SK-N-MC (cell line): ENCODE data around the gene PYROXD2.
"Not testable (repeated sequence)": the region's sequence is repeated elsewhere in the genome, so short reads cannot be mapped to it uniquely, and the experiment has no call there.

Experiments
- DNase-seq: peaks from one replicate; pipeline ENCODE4 v3.0.0-alpha.2; 2011; ENCODE audit warnings: low read depth, low spot score
- H3K27ac ChIP-seq: fragments of 200-600 bp; sonication (generic); 2 replicates; pipeline ENCODE4 v1.5.1; 2016; ENCODE audit warnings: mixed run types
- H3K36me3 ChIP-seq: fragments of 200-600 bp; sonication (generic); 2 replicates; pipeline ENCODE4 v1.6.1; 2017; ENCODE audit warnings: antibody characterized with exemption, low read length, mixed read lengths; ENCODE audit not compliant: insufficient read depth
- H3K4me3 ChIP-seq: fragments of 200-600 bp; sonication (generic); 2 replicates; pipeline ENCODE4 v1.5.1; 2016
- H3K9ac ChIP-seq: fragments of 200-600 bp; sonication (generic); 2 replicates; pipeline ENCODE4 v1.8.0; 2017; ENCODE audit warnings: mixed run types, mixed read lengths; ENCODE audit not compliant: insufficient read length
- H3K9me3 ChIP-seq: fragments of 200-600 bp; sonication (generic); 2 replicates; pipeline ENCODE4 v1.6.1; 2017; ENCODE audit warnings: low read depth, mild to moderate bottlenecking, antibody characterized with exemption, low read length, moderate library complexity, mixed read lengths
- EZH2 ChIP-seq: fragments of 200-600 bp; sonication (generic); IDR thresholded peaks from one replicate; pipeline ENCODE4 v1.6.1; 2017; ENCODE audit warnings: antibody characterized with exemption
- FOXP2 ChIP-seq: optimal IDR thresholded peaks from 2 replicates; pipeline ENCODE3; 2011; ENCODE audit warnings: mild to moderate bottlenecking, moderate library complexity; ENCODE audit not compliant: insufficient read depth; ENCODE audit errors: extremely low read length, control extremely low read depth
- POLR2AphosphoS5 ChIP-seq: IDR thresholded peaks from 2 replicates; pipeline ENCODE4 v1.6.1; 2012; ENCODE audit warnings: mild to moderate bottlenecking, low read depth, low read length, borderline replicate concordance

PYROXD2 gene

GRCh38 chr10:98394851-98395440 lies 20.0 kb downstream of the PYROXD2 start:
- H3K9ac ChIP-seq: no peak overlapping the region
- H3K36me3 ChIP-seq: no peaks in the 10 kb centered on the region
- no peak for DNase-seq
- no peaks in the 10 kb centered on the region for H3K9me3 ChIP-seq
- TF ChIP-seq POLR2AphosphoS5 (no peak), FOXP2 (no peak), EZH2 (no peak)
- H3K27ac ChIP-seq: no peak overlapping the region
- no peak overlapping the region for H3K4me3 ChIP-seq

GRCh38 chr10:98391578-98391991 lies 23.4 kb downstream of the PYROXD2 start:
- DNase-seq: no peak
- Histone ChIP-seq H3K27ac (no peak overlapping the region), H3K4me3 (no peak overlapping the region), H3K36me3 (no peaks in the 10 kb centered on the region), H3K9ac (no peak overlapping the region), H3K9me3 (no peaks in the 10 kb centered on the region)
- TF ChIP-seq FOXP2: no peak
- no peak for TF ChIP-seq EZH2
- no peak for TF ChIP-seq POLR2AphosphoS5

- Histone ChIP-seq H3K9me3 (no peaks in the 10 kb centered on the region), H3K36me3 (no peaks in the 10 kb centered on the region), H3K9ac (no peak overlapping the region), H3K4me3 (no peak overlapping the region), H3K27ac (no peak overlapping the region)
- no peak for TF ChIP-seq FOXP2
- TF ChIP-seq POLR2AphosphoS5: no peak
- no peak for TF ChIP-seq EZH2
- DNase-seq: no peak
Measured at GRCh38 chr10:98391065-98391464, 23.9 kb downstream of the PYROXD2 start.

- Histone ChIP-seq H3K36me3 (no peaks in the 10 kb centered on the region), H3K9ac (no peak overlapping the region), H3K9me3 (no peaks in the 10 kb centered on the region), H3K27ac (no peak overlapping the region), H3K4me3 (no peak overlapping the region)
- DNase-seq: no peak
- no peak for TF ChIP-seq FOXP2
- no peak for TF ChIP-seq EZH2
- TF ChIP-seq POLR2AphosphoS5: no peak
Measured at GRCh38 chr10:98390406-98390805, 24.6 kb downstream of the PYROXD2 start.

- no peak overlapping the region for H3K27ac ChIP-seq
- H3K9me3 ChIP-seq: no peaks in the 10 kb centered on the region
- DNase-seq: no peak
- TF ChIP-seq EZH2 (no peak), FOXP2 (no peak), POLR2AphosphoS5 (no peak)
- no peak overlapping the region for H3K9ac ChIP-seq
- H3K36me3 ChIP-seq: no peaks in the 10 kb centered on the region
- H3K4me3 ChIP-seq: no peak overlapping the region
Measured at GRCh38 chr10:98389398-98389797, 25.6 kb downstream of the PYROXD2 start.

GRCh38 chr10:98388101-98388655 lies 26.8 kb downstream of the PYROXD2 start:
- Histone ChIP-seq H3K9me3 (no peaks in the 10 kb centered on the region), H3K4me3 (no peak overlapping the region), H3K9ac (no peak overlapping the region), H3K27ac (no peak overlapping the region), H3K36me3 (no peaks in the 10 kb centered on the region)
- TF ChIP-seq EZH2: no peak
- TF ChIP-seq FOXP2: no peak
- no peak for TF ChIP-seq POLR2AphosphoS5
- no peak for DNase-seq

- H3K27ac ChIP-seq: no peak overlapping the region
- H3K9ac ChIP-seq: no peak overlapping the region
- DNase-seq: no peak
- TF ChIP-seq EZH2 (no peak), POLR2AphosphoS5 (no peak), FOXP2 (no peak)
- no peaks in the 10 kb centered on the region for H3K9me3 ChIP-seq
- H3K4me3 ChIP-seq: no peak overlapping the region
- H3K36me3 ChIP-seq: no peaks in the 10 kb centered on the region
Measured at GRCh38 chr10:98384531-98385133, 30.4 kb downstream of the PYROXD2 start.

- Histone ChIP-seq H3K27ac (no peak overlapping the region), H3K36me3 (no peaks in the 10 kb centered on the region), H3K9ac (no peak overlapping the region), H3K4me3 (no peak overlapping the region), H3K9me3 (no peaks in the 10 kb centered on the region)
- no peak for DNase-seq
- TF ChIP-seq EZH2 (no peak), POLR2AphosphoS5 (no peak), FOXP2 (no peak)
Measured at GRCh38 chr10:98383869-98384268, 31.1 kb downstream of the PYROXD2 start.

- H3K36me3 ChIP-seq, H3K27ac ChIP-seq, H3K9ac ChIP-seq, H3K4me3 ChIP-seq, DNase-seq, H3K9me3 ChIP-seq: not testable (repeated sequence)
Measured at GRCh38 chr10:98383134-98383667, 31.8 kb downstream of the PYROXD2 start.
